GM13977 (cell line): ENCODE measurements around the gene TSPAN4.
A peak's percentile ranks its signal among the peaks of the same experiment; 100 is the strongest.

Experiments
- DNase-seq: peaks from one replicate; pipeline ENCODE4 v3.0.0; 2012; ENCODE audit warnings: low spot score
- CTCF ChIP-seq: IDR thresholded peaks from 2 replicates; pipeline ENCODE4 v1.5.1; 2012; ENCODE audit warnings: mild to moderate bottlenecking, control low read depth; ENCODE audit not compliant: insufficient read depth; ENCODE audit errors: extremely low read depth, missing control alignments
- in situ Hi-C: fragments of 300-500 bp; cut with MboI; formaldehyde crosslinking; loops from one replicate; pipeline ENCODE4 v1.12.0; 2022; ENCODE audit warnings: low sequenced_read_pairs, low pct_unique_long_range_greater_than_20kb, mixed read lengths, inconsistent platforms; ENCODE audit not compliant: unreplicated experiment

TSPAN4 gene

GRCh38 chr11:795634-796564 lies 46.8 kb upstream of the TSPAN4 start:
- DNase-seq, result peak; percentile 95
- in situ Hi-C loops, result no loop called here
- TF ChIP-seq CTCF, result no peak

GRCh38 chr11:796565-797295 lies 45.9 kb upstream of the TSPAN4 start:
- in situ Hi-C loops, result no loop called here
- TF ChIP-seq CTCF, result no peak

GRCh38 chr11:797296-798092 lies 45.2 kb upstream of the TSPAN4 start:
- in situ Hi-C loops, result no loop called here
- no peak for TF ChIP-seq CTCF
- peak; percentile 95 for DNase-seq

More at GRCh38 chr11:796565-797295, 45.9 kb upstream of the TSPAN4 start:
- no peak for DNase-seq

GRCh38 chr11:798093-798713 lies 44.4 kb upstream of the TSPAN4 start, which contains the start of gene SLC25A22:
Gene SLC25A22, minus strand, starts transcription at chr11:798281. Its CDS starts 3,275 bp downstream, at chr11:795006.
- TF ChIP-seq CTCF, result peak; percentile 89
- in situ Hi-C loops, result no loop called here
- peak; percentile 98 for DNase-seq

GRCh38 chr11:799641-800316 lies 42.9 kb upstream of the TSPAN4 start:
- no peak for DNase-seq
- no peak for TF ChIP-seq CTCF
- in situ Hi-C loops, result no loop called here
